ENCODE results near the gene TP53BP1. TPM values are rescaled to one million over a fixed set of nuclear protein-coding genes. Genes with fewer than 3 reads are reported as not detected.

The TP53BP1 gene
- total RNA-seq, 1 donor from 2014 or later, result 41.0 TPM

GRCh38 chr15:43433165-43433564 is 59.8 kb downstream of the TP53BP1 start:
- ATAC-seq, result no peak
- Histone ChIP-seq H3K4me3 (no peak overlapping the region), H3K4me1 (no peaks in the 10 kb centered on the region), H3K36me3 (peaks cover 83% of the 10 kb centered on the region), H3K9me3 (no peaks in the 10 kb centered on the region), H3K27me3 (ENCODE audit: low read depth) (no peaks in the 10 kb centered on the region), H3K27ac (no peak overlapping the region)
- intact Hi-C loops (cut with DNase I), result no loop called here
- DNase-seq, result no peak
- TF ChIP-seq, protein P1, sequence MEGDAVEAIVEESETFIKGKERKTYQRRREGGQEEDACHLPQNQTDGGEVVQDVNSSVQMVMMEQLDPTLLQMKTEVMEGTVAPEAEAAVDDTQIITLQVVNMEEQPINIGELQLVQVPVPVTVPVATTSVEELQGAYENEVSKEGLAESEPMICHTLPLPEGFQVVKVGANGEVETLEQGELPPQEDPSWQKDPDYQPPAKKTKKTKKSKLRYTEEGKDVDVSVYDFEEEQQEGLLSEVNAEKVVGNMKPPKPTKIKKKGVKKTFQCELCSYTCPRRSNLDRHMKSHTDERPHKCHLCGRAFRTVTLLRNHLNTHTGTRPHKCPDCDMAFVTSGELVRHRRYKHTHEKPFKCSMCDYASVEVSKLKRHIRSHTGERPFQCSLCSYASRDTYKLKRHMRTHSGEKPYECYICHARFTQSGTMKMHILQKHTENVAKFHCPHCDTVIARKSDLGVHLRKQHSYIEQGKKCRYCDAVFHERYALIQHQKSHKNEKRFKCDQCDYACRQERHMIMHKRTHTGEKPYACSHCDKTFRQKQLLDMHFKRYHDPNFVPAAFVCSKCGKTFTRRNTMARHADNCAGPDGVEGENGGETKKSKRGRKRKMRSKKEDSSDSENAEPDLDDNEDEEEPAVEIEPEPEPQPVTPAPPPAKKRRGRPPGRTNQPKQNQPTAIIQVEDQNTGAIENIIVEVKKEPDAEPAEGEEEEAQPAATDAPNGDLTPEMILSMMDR (IDR thresholded peaks at IDR 0.05), result no peak

DNA sequence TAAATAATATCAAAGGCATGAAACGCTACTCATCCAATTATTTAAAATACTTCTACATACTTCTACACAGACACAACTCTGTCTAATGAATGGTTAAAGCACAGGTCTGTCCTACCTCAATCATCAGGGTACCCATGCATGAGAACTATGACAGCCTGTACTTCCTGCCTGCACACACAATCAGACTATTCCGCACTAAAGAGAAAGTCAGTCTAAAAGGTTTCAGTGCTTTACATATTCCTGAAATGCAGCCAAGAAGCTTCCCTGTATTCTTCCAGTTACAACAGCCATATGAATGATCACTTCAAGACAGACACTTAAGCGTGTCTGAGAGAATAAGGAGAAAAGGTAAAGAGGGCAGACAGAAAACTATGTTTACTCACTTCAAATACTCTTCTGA is 63.3 kb downstream of the TP53BP1 start:
- ATAC-seq, result no peak
- H3K9me3 ChIP-seq, result no peaks in the 10 kb centered on the region
- no peaks in the 10 kb centered on the region for H3K27me3 ChIP-seq (ENCODE audit: low read depth)
- intact Hi-C loops (cut with DNase I), result no loop called here
- TF ChIP-seq, protein P1 (IDR thresholded peaks at IDR 0.05), result no peak
- no peak overlapping the region for H3K4me3 ChIP-seq
- DNase-seq, result no peak
- peaks cover 83% of the 10 kb centered on the region for H3K36me3 ChIP-seq
- H3K27ac ChIP-seq, result no peak overlapping the region
- no peaks in the 10 kb centered on the region for H3K4me1 ChIP-seq

DNA sequence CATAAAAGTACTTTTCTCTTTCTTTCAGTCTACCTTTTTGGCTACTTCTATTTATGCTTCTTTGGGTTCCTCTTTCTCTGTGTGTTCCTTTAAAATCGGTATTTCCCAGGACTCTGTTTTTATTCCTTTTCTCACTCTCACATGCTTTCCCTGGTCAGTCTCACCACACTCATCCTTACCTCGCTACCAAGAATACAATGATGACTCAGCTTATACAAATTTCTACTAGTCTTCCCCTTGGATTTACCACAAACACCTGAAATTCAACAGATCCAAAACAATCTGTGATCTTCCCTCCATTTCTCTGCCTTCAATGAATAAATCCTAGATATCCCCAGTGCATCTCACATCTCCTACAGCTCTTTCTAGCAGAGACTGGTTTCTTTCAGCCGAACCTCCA is 69.2 kb downstream of the TP53BP1 start:
- TF ChIP-seq, protein P1 (IDR thresholded peaks at IDR 0.05), result no peak

GRCh38 chr15:43420876-43421275 is 72.1 kb downstream of the TP53BP1 start:
- Histone ChIP-seq H3K4me1 (no peaks in the 10 kb centered on the region), H3K27ac (no peak overlapping the region), H3K9me3 (no peaks in the 10 kb centered on the region), H3K4me3 (no peak overlapping the region), H3K36me3 (peaks cover 84% of the 10 kb centered on the region), H3K27me3 (ENCODE audit: low read depth) (no peaks in the 10 kb centered on the region)
- ATAC-seq, result no peak
- DNase-seq, result no peak
- intact Hi-C loops (cut with DNase I), result no loop called here
- TF ChIP-seq, protein P1 (IDR thresholded peaks at IDR 0.05), result no peak

More for the DNA sequence above, 69.2 kb downstream of the TP53BP1 start:
- intact Hi-C loops (cut with DNase I), result no loop called here
- Histone ChIP-seq H3K4me3 (no peak overlapping the region), H3K27me3 (ENCODE audit: low read depth) (no peaks in the 10 kb centered on the region), H3K27ac (no peak overlapping the region), H3K9me3 (no peaks in the 10 kb centered on the region), H3K36me3 (peaks cover 93% of the 10 kb centered on the region), H3K4me1 (no peaks in the 10 kb centered on the region)
- ATAC-seq (no peak), DNase-seq (no peak)

- TF ChIP-seq, protein P1 (IDR thresholded peaks at IDR 0.05), result no peak
- intact Hi-C loops (cut with DNase I), result no loop called here
- DNase-seq (no peak), ATAC-seq (no peak)
- no peak overlapping the region for H3K27ac ChIP-seq
- no peaks in the 10 kb centered on the region for H3K4me1 ChIP-seq
- peaks cover 85% of the 10 kb centered on the region for H3K36me3 ChIP-seq
- H3K27me3 ChIP-seq (ENCODE audit: low read depth), result no peaks in the 10 kb centered on the region
- no peaks in the 10 kb centered on the region for H3K9me3 ChIP-seq
- H3K4me3 ChIP-seq, result no peak overlapping the region
Measured at GRCh38 chr15:43420435-43420834, 72.5 kb downstream of the TP53BP1 start.

GRCh38 chr15:43414196-43414595 is 78.8 kb downstream of the TP53BP1 start:
- no peak for ATAC-seq

More at GRCh38 chr15:43414196-43414595, 78.8 kb downstream of the TP53BP1 start:
- no peaks in the 10 kb centered on the region for H3K4me1 ChIP-seq
- peaks cover 86% of the 10 kb centered on the region for H3K36me3 ChIP-seq
- no peak overlapping the region for H3K27ac ChIP-seq
- TF ChIP-seq, protein P1 (IDR thresholded peaks at IDR 0.05), result no peak
- H3K27me3 ChIP-seq (ENCODE audit: low read depth), result no peaks in the 10 kb centered on the region
- no peak overlapping the region for H3K4me3 ChIP-seq
- DNase-seq, result no peak
- intact Hi-C loops (cut with DNase I), result no loop called here
- no peaks in the 10 kb centered on the region for H3K9me3 ChIP-seq
